HG02885 (cell line): ENCODE data around the gene NOLC1.

Experiments
- ATAC-seq: cut with Tn5 transposase; IDR thresholded peaks from one replicate; pipeline ENCODE4 v1.9.1; 2021; ENCODE audit warnings: mild to moderate bottlenecking; ENCODE audit not compliant: unreplicated experiment, poor library complexity

Gene NOLC1

GRCh38 chr10:102120991-102121738 is 31.0 kb upstream of the NOLC1 start:
- ATAC-seq: no peak

DNA sequence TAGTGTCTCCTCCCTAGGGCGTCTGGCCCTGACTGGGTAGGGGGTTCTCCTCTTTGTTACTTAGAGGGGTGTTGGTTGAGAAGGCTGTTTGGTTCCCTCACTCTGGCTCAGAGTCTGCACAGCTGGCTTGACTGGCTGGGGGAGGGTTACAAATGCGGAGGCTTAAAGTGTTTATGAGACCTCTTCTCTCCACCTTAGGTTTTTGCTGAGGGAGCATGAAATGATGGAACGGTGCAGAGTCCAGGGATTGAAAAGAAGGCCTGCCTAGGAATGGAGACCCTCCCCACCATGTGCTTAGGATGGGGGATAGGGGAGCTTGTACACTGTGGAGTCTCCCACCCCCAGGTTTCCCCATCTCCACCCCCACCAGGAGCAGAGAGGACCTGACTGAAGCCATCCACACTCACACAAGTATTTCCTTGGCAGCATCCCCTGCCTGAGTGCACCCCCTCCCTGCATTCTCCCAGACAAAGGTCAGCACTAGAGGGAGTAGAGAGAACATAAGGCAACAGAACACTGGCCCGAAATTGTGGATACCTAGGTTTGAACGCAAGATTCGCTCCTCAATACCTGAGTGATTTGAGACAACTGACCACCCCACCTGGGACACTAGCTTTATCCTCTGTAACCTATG is 30.3 kb upstream of the NOLC1 start:
- ATAC-seq: no peak

DNA sequence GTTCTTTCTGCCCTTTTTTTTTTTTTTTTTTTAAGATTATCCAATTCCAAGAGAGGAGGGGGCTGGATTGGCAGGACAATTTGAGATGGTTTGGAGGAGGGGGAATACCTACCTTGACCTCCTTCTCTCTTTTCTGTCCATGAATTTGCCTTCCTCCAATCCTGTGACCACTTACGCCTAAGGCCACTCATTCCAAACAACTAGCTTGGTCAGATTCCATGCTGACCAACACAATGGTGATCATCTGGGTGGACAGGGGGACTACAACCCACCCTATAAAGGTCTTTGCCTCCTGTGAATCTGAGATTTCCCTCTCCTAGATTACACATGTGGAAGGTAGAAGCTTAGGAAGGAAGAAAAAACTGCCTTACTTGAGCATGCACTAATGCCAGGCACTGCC is 29.7 kb upstream of the NOLC1 start:
- no peak for ATAC-seq

DNA sequence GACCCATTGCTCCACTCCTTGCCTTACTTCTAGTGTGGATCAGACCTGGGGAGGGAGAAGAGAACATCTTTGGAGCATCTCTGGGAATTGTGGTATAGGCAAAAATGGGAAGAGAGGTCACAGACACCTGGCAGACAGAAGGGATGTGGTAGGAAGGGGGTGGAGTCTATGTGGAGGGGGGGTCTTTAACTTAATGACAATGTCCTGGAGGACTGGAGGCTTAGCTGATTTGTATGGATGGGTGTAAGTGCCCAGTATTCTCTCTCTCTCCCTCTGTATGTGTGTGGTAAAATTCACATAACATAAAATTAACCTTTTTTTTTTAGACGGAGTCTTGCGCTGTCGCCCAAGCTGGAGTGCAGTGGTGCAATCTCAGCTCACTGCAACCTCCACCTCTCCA is 29.0 kb upstream of the NOLC1 start:
- no peak for ATAC-seq

- no peak for ATAC-seq
Observed at GRCh38 chr10:102131286-102132170, 20.7 kb upstream of the NOLC1 start.

GRCh38 chr10:102132193-102132562 is 20.0 kb upstream of the NOLC1 start:
- no peak for ATAC-seq

DNA sequence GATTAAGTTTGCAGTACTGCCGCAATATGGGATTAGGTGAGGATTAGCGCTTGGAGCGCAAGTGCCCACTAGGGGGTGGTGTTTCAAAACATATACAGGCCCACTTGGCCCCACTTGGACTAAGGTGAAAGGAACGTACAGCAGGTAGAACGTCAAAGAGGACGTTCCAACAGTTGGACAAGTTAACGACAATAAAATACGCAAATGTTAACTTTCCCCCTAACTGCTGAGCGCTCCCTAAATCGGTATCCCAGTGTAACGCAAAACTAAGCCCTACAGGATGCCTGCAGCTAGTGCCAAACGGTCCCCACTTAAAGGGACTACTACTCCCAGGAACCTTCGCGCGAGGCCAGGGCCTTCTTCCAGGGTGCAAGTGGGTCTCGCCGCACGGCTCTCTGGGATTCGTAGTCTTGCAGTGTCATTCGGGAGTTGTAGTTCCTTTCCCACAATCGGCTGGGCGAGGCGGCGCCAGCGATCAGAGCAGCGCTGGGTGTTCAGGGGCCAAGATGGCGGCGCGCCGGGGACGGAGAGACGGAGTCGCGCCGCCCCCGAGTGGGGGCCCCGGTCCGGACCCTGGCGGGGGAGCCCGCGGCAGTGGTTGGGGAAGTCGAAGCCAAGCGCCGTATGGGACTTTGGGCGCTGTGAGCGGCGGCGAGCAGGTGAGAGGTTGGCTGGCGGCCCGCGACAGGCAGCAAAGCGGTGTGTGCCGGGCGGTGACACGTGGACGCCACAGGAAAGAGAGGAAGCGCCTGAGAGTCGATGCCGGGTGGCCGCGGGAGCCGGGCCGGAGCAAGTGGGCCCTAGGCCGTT is 19.4 kb upstream of the NOLC1 start, which contains the start of gene PPRC1:
Gene PPRC1, plus strand, starts transcription at position 478 of the 810 bp plus-strand sequence. Its CDS starts 29 bp downstream, at position 507.
- peak; percentile 95 for ATAC-seq

DNA sequence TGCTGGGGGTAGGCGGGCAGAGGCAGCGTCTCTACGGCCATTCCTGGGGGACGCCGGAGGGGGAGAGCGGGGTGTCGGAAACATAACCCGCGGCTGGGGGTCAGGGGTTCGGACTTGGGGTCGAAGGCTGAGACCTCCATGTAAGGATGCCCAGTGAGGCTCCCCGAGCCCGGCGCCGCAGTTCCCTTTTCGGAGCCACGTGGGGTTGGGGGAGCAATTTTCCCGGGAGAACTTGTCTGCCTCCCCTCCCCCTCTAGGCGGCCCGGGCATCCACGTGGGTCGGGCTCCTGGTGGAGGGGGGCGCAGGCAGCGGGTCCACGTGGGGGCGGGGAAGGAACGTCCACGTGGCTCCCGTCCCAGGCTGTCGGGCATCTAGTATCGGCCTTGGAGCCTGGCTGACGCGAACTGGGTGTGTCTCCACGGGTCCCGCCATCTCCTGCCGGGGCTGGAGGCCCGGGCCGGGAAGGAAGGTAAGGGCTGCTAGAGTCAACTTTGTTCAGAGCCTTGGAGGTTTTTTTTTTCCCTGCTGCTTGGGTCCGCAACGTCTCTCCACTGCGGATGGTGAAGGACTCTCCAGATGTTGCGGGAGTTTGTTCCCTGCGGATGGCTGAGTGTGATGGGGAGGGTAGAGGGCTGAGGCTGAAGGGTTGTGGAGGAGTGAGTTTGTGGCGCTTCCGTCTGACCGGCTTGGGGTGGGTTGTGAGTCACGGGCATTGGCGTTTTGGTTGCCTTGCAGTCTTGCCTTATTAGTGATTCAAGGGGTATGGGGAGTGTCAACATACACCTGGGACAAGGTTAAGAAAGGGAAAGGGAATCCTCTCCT is 18.6 kb upstream of the NOLC1 start:
- no peak for ATAC-seq

DNA sequence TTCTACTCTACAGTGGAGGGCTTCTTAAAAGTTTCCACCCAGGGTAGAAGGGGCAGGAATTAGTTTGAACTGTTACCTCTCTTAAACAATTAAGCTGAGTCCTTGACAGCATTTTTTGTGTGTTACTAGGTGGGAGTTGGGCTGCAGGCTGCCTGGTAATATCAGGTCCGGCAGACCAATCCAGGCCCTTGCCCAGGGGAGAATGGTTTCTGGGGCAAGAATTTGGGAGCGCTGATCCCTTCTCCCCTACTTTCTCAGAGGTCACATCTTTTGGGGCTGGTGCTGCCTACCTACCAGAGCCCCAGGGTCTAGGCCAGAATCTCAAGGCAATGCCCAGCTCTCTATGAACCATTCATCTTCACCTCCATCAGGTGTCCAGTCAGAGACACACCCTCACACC is 17.8 kb upstream of the NOLC1 start:
- no peak for ATAC-seq

- ATAC-seq: no peak
Observed at GRCh38 chr10:102135956-102136526, 16.1 kb upstream of the NOLC1 start.

DNA sequence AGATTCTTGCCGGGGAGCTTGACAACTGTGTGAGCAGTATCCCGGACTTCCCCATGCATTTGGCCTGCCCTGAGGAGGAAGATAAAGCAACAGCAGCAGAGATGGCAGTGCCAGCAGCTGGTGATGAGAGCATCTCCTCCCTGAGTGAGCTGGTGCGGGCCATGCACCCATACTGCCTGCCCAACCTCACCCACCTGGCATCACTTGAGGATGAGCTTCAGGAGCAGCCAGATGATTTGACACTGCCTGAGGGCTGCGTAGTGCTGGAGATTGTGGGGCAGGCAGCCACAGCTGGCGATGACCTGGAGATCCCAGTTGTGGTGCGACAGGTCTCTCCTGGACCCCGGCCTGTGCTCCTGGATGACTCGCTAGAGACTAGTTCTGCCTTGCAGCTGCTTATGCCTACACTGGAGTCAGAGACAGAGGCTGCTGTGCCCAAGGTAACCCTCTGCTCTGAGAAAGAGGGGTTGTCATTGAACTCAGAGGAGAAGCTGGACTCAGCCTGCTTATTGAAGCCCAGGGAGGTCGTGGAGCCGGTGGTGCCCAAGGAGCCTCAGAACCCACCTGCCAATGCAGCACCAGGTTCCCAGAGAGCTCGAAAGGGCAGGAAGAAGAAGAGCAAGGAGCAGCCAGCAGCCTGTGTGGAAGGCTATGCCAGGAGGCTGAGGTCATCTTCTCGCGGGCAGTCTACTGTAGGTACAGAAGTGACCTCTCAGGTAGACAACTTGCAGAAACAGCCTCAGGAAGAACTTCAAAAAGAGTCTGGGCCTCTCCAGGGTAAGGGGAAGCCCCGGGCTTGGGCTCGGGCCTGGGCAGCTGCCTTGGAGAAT is 12.7 kb upstream of the NOLC1 start:
- no peak for ATAC-seq

- no peak for ATAC-seq
Observed at GRCh38 chr10:102140218-102140617, 12.0 kb upstream of the NOLC1 start.

GRCh38 chr10:102140913-102141540 is 11.2 kb upstream of the NOLC1 start:
- no peak for ATAC-seq

- no peak for ATAC-seq
Observed at GRCh38 chr10:102141583-102142107, 10.5 kb upstream of the NOLC1 start.

- ATAC-seq: no peak
Observed at GRCh38 chr10:102146971-102147428, 5.2 kb upstream of the NOLC1 start.

DNA sequence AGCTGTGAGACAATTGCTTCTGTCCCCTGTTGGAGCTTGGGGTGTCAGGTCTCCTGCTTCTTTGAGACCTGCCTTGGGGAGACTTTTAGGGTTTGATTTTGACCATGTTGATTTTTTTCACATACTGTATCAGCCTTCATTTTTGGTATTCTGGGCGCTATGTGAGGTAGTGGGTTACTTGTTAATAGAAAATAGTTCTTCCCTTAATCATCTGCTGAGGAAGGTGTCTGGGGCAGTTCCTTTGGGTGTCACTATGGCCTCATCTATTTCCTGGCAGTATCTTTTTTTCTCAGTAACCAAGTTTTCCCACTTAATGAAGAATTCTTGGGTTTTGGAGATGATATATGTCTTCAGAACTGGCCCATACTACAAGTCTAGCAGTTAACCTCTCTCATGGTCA is 4.6 kb upstream of the NOLC1 start:
- ATAC-seq: no peak

DNA sequence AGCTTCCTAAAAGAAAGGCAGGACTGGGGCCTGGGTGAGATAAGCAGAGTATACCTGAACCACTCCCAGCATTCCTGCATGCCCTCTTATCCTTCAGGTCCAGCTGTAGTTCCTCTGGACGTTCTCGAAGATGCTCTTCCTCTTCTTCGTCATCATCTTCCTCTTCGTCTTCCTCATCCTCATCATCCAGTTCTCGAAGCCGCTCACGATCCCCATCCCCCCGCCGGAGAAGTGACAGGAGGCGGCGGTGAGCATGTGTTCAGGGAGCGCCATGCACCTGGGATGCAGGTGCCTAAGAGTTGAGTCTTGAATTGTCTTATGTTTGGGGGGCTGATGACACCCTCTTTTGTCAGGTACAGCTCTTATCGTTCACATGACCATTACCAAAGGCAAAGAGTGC is 3.9 kb upstream of the NOLC1 start:
- no peak for ATAC-seq
